Cerebellar cortex (tissue), 1 donor: ENCODE results near the gene AGBL5.

Experiments
- DNase-seq: peaks from one replicate; pipeline ENCODE4 v3.0.0-alpha.2; 2015; ENCODE audit warnings: low spot score

Gene AGBL5

GRCh38 chr2:27078267-27079194 is 27.1 kb downstream of the AGBL5 start, which contains the start of gene EMILIN1:
TSS of gene EMILIN1 (plus strand) at chr2:27078615. CDS start at chr2:27079066, 451 bp downstream.
- no peak for DNase-seq

GRCh38 chr2:27079233-27080139 is 28.0 kb downstream of the AGBL5 start:
- DNase-seq, result no peak

- no peak for DNase-seq
Measured at GRCh38 chr2:27080140-27080469, 28.6 kb downstream of the AGBL5 start.

- DNase-seq, result no peak
Measured at GRCh38 chr2:27080603-27080936, 29.1 kb downstream of the AGBL5 start.

GRCh38 chr2:27081984-27082772 is 30.7 kb downstream of the AGBL5 start:
- DNase-seq, result no peak

GRCh38 chr2:27082773-27083409 is 31.4 kb downstream of the AGBL5 start:
- no peak for DNase-seq

GRCh38 chr2:27083410-27084296 is 32.2 kb downstream of the AGBL5 start:
- DNase-seq, result no peak

- DNase-seq, result no peak
Measured at GRCh38 chr2:27084297-27085061, 33.0 kb downstream of the AGBL5 start.

- DNase-seq, result no peak
Measured at GRCh38 chr2:27085062-27085672, 33.7 kb downstream of the AGBL5 start.

GRCh38 chr2:27085673-27086089 is 34.2 kb downstream of the AGBL5 start:
- peak; percentile 69 for DNase-seq

GRCh38 chr2:27086090-27086723 is 34.7 kb downstream of the AGBL5 start:
- peak; percentile 90 for DNase-seq

GRCh38 chr2:27086724-27087593 is 35.5 kb downstream of the AGBL5 start, which contains the start of gene KHK:
TSS of gene KHK (plus strand) at chr2:27086772. CDS start at chr2:27087260, 488 bp downstream.
- peak; percentile 57 for DNase-seq

- no peak for DNase-seq
Measured at GRCh38 chr2:27087823-27088410, 36.4 kb downstream of the AGBL5 start.

- DNase-seq, result no peak
Measured at GRCh38 chr2:27088634-27089033, 37.2 kb downstream of the AGBL5 start.

GRCh38 chr2:27089111-27089954 is 37.9 kb downstream of the AGBL5 start:
- no peak for DNase-seq
